Epidermal melanocyte (primary cell): Measurements from ENCODE around the gene PHF10.

Source experiments
- DNase-seq: peaks from one replicate; pipeline ENCODE4 v3.0.0; 2011; ENCODE audit warnings: low spot score; ENCODE audit not compliant: insufficient read length

PHF10 gene

GRCh38 chr6:169677096-169677495 is 47.2 kb downstream of the PHF10 start:
- no peak for DNase-seq

GRCh38 chr6:169675011-169675410 is 49.3 kb downstream of the PHF10 start:
- no peak for DNase-seq

GRCh38 chr6:169671563-169671962 is 52.7 kb downstream of the PHF10 start:
- DNase-seq: no peak

- no peak for DNase-seq
These were observed 54.4 kb downstream of the PHF10 start for GRCh38 chr6:169669889-169670288.

- DNase-seq: no peak
These were observed 55.2 kb downstream of the PHF10 start for GRCh38 chr6:169669147-169669546.

- DNase-seq: no peak
These were observed 56.0 kb downstream of the PHF10 start for GRCh38 chr6:169668203-169668847.

GRCh38 chr6:169667716-169668115 is 56.6 kb downstream of the PHF10 start:
- no peak for DNase-seq

- DNase-seq: no peak
These were observed 57.9 kb downstream of the PHF10 start for GRCh38 chr6:169666441-169666840.

GRCh38 chr6:169665289-169665688 is 59.0 kb downstream of the PHF10 start:
- DNase-seq: no peak

- DNase-seq: no peak
These were observed 60.1 kb downstream of the PHF10 start for GRCh38 chr6:169664227-169664626.

GRCh38 chr6:169663468-169663867 is 60.8 kb downstream of the PHF10 start:
- no peak for DNase-seq

- DNase-seq: no peak
These were observed 62.9 kb downstream of the PHF10 start for GRCh38 chr6:169661391-169661756.

- DNase-seq: no peak
These were observed 63.4 kb downstream of the PHF10 start for GRCh38 chr6:169660751-169661390.

GRCh38 chr6:169659820-169660610 is 64.3 kb downstream of the PHF10 start:
- no peak for DNase-seq

GRCh38 chr6:169657284-169657610 is 67.1 kb downstream of the PHF10 start:
- no peak for DNase-seq

GRCh38 chr6:169656546-169657283 is 67.6 kb downstream of the PHF10 start:
- DNase-seq: no peak

GRCh38 chr6:169654598-169655391 is 69.5 kb downstream of the PHF10 start:
- peak; percentile 64 for DNase-seq
